Endothelial cell (in vitro differentiated cells): ENCODE measurements around the gene ABHD16B. TPM values are rescaled to one million over a fixed set of nuclear protein-coding genes. Genes with fewer than 3 reads are reported as not detected.

Experiments
- DNase-seq: peaks from one replicate; pipeline ENCODE4 v3.0.0; 2021; ENCODE audit warnings: low spot score
- H3K27ac Mint-ChIP-seq: one replicate; pipeline ENCODE4 v1.8.0; 2021; ENCODE audit warnings: mixed read lengths, inconsistent platforms; ENCODE audit not compliant: unreplicated experiment
- H3K27me3 Mint-ChIP-seq: one replicate; pipeline ENCODE4 v1.8.0; 2021; ENCODE audit warnings: mild to moderate bottlenecking, moderate library complexity, mixed read lengths, inconsistent platforms; ENCODE audit not compliant: unreplicated experiment
- H3K36me3 Mint-ChIP-seq: one replicate; pipeline ENCODE4 v1.8.0; 2021; ENCODE audit warnings: mild to moderate bottlenecking, low read depth, mixed read lengths, inconsistent platforms; ENCODE audit not compliant: unreplicated experiment
- H3K4me1 Mint-ChIP-seq: one replicate; pipeline ENCODE4 v1.8.0; 2021; ENCODE audit warnings: mild to moderate bottlenecking, mixed read lengths, inconsistent platforms; ENCODE audit not compliant: unreplicated experiment
- H3K4me3 Mint-ChIP-seq: one replicate; pipeline ENCODE4 v1.8.0; 2021; ENCODE audit warnings: mild to moderate bottlenecking, mixed read lengths, inconsistent platforms; ENCODE audit not compliant: unreplicated experiment
- H3K9me3 Mint-ChIP-seq: one replicate; pipeline ENCODE4 v1.8.0; 2021; ENCODE audit warnings: mixed read lengths, inconsistent platforms; ENCODE audit not compliant: unreplicated experiment
- total RNA-seq: library from RNA; stranded (reverse); fragmentation: NEBNext Ultra II Directional; extraction: Animal tissue kit (Norgen Biotek cat#: 25700); gene quantifications from one replicate; pipeline ENCODE4 v1.2.1, GENCODE V29; 2021; ENCODE audit not compliant: unreplicated experiment
- TF ChIP-seq, protein P1 (sequence below): fragments of 200-600 bp; sonication (generic); IDR thresholded peaks from one replicate; pipeline ENCODE4 v1.5.0; 2021; ENCODE audit warnings: antibody characterized with exemption; ENCODE audit not compliant: unreplicated experiment

ABHD16B gene
- total RNA-seq, 1 donor from 2014 or later, result not detected

GRCh38 chr20:63844511-63844991 lies 16.7 kb upstream of the ABHD16B start:
- Mint-ChIP-seq H3K9me3 (no peaks in the 10 kb centered on the region), H3K4me3 (no peak overlapping the region), H3K27ac (no peak overlapping the region), H3K27me3 (peaks cover 2% of the 10 kb centered on the region), H3K36me3 (no peaks in the 10 kb centered on the region), H3K4me1 (peaks cover 8% of the 10 kb centered on the region)
- TF ChIP-seq, protein P1, sequence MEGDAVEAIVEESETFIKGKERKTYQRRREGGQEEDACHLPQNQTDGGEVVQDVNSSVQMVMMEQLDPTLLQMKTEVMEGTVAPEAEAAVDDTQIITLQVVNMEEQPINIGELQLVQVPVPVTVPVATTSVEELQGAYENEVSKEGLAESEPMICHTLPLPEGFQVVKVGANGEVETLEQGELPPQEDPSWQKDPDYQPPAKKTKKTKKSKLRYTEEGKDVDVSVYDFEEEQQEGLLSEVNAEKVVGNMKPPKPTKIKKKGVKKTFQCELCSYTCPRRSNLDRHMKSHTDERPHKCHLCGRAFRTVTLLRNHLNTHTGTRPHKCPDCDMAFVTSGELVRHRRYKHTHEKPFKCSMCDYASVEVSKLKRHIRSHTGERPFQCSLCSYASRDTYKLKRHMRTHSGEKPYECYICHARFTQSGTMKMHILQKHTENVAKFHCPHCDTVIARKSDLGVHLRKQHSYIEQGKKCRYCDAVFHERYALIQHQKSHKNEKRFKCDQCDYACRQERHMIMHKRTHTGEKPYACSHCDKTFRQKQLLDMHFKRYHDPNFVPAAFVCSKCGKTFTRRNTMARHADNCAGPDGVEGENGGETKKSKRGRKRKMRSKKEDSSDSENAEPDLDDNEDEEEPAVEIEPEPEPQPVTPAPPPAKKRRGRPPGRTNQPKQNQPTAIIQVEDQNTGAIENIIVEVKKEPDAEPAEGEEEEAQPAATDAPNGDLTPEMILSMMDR, result no peak
- DNase-seq, result no peak

DNA sequence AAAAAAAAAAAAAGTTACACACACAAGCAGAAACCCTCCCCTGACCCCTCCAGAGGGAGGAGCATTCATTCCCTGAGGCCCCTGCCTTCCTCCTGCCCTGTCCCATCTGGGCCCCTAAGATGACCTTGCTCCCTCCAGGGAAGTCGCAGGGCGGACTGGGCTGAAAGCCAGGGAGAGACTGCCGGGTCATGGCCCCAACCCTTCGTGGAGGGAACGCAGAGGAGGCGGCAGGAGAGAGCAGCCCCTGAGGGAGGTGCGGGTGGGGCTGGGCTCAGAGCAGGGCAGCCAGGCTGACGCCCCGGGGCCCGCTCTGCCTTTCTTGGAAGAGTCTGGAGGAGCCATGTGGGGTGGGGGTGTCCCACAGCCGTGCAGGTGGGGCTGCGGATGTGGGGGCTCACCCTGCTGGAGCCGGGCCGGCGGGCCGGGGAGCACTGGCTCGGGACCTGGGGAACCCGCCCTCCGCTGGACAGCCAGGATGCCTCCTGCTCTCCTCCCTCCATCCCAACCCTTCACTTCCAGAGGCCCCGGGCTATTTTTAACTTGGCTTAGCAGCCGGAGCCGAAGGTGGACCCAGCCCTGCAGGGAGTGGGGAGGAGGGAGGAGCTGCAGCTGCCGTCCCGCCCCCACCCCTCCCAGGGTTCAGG lies 15.0 kb upstream of the ABHD16B start:
- Mint-ChIP-seq H3K27ac (no peak overlapping the region), H3K4me1 (peaks cover 13% of the 10 kb centered on the region), H3K36me3 (peaks cover 4% of the 10 kb centered on the region), H3K9me3 (no peaks in the 10 kb centered on the region), H3K4me3 (no peak overlapping the region), H3K27me3 (peaks cover 7% of the 10 kb centered on the region)
- DNase-seq, result no peak
- TF ChIP-seq, protein P1, result no peak

- DNase-seq, result no peak
- TF ChIP-seq, protein P1, result no peak
- no peak overlapping the region for H3K4me3 Mint-ChIP-seq
- H3K36me3 Mint-ChIP-seq, result peaks cover 4% of the 10 kb centered on the region
- no peaks in the 10 kb centered on the region for H3K9me3 Mint-ChIP-seq
- peaks cover 9% of the 10 kb centered on the region for H3K27me3 Mint-ChIP-seq
- H3K27ac Mint-ChIP-seq, result no peak overlapping the region
- peaks cover 13% of the 10 kb centered on the region for H3K4me1 Mint-ChIP-seq
Observed at GRCh38 chr20:63846888-63847236, 14.4 kb upstream of the ABHD16B start.

GRCh38 chr20:63847237-63848002 lies 13.9 kb upstream of the ABHD16B start:
- peak overlapping the region; percentile 30 for H3K27ac Mint-ChIP-seq
- H3K36me3 Mint-ChIP-seq, result peaks cover 4% of the 10 kb centered on the region
- H3K4me3 Mint-ChIP-seq, result no peak overlapping the region
- TF ChIP-seq, protein P1, result no peak
- peak; percentile 55 for DNase-seq
- peaks cover 10% of the 10 kb centered on the region for H3K4me1 Mint-ChIP-seq
- peaks cover 9% of the 10 kb centered on the region for H3K27me3 Mint-ChIP-seq
- H3K9me3 Mint-ChIP-seq, result no peaks in the 10 kb centered on the region
